Osteoblast (primary cell): ENCODE results near the gene S100A3. TPM values are rescaled to one million over a fixed set of nuclear protein-coding genes. Genes with fewer than 3 reads are reported as not detected.
A peak's percentile ranks its signal among the peaks of the same experiment; 100 is the strongest.

Experiments
- DNase-seq: peaks from one replicate; pipeline ENCODE4 v3.0.0; 2011; ENCODE audit warnings: low spot score, mixed read lengths; ENCODE audit not compliant: insufficient read length; ENCODE audit errors: missing footprints
- H2AFZ ChIP-seq: 2 replicates; pipeline ENCODE4 v1.6.0; 2011; ENCODE audit warnings: mild to moderate bottlenecking, low read length
- H3K27ac ChIP-seq: 2 replicates; pipeline ENCODE4 v1.5.1; 2011; ENCODE audit warnings: mild to moderate bottlenecking, low read depth, low read length, moderate library complexity
- H3K27me3 ChIP-seq: 2 replicates; pipeline ENCODE4 v1.6.0; 2012; ENCODE audit warnings: mild to moderate bottlenecking, control low read depth, inconsistent platforms, low read length, moderate library complexity; ENCODE audit not compliant: insufficient read depth
- H3K36me3 ChIP-seq: 2 replicates; pipeline ENCODE4 v1.5.1; 2011; ENCODE audit warnings: mild to moderate bottlenecking, low read length, control low read depth, moderate library complexity; ENCODE audit not compliant: insufficient read depth
- H3K4me1 ChIP-seq: 2 replicates; pipeline ENCODE4 v1.5.1; 2011; ENCODE audit warnings: mild to moderate bottlenecking, low read length, control low read depth, moderate library complexity; ENCODE audit not compliant: insufficient read depth
- H3K4me2 ChIP-seq: 2 replicates; pipeline ENCODE4 v1.6.0; 2011; ENCODE audit warnings: mild to moderate bottlenecking, low read length; ENCODE audit not compliant: insufficient read depth
- H3K4me3 ChIP-seq: fragments of 200-600 bp; sonication (generic); 3 replicates; pipeline ENCODE4 v1.5.1; 2012; ENCODE audit warnings: mild to moderate bottlenecking, low read length, inconsistent platforms; ENCODE audit not compliant: insufficient read depth
- H3K79me2 ChIP-seq: 2 replicates; pipeline ENCODE4 v1.6.0; 2012; ENCODE audit warnings: mild to moderate bottlenecking, low read length, control low read depth, inconsistent platforms; ENCODE audit not compliant: insufficient read depth
- H3K9me3 ChIP-seq: 2 replicates; pipeline ENCODE4 v1.5.1; 2011; ENCODE audit warnings: low read depth, low read length, control low read depth
- H4K20me1 ChIP-seq: 2 replicates; pipeline ENCODE4 v1.6.0; 2012; ENCODE audit warnings: mild to moderate bottlenecking, low read length, control low read depth; ENCODE audit not compliant: insufficient read depth
- total RNA-seq: library from RNA; depleted of rRNA; stranded (reverse); fragments of >200 nt; gene quantifications from 2 replicates; pipeline ENCODE4 v1.2.3, GENCODE V29; 2012
- TF ChIP-seq, protein P1 (sequence below): IDR thresholded peaks from 2 replicates; pipeline ENCODE4 v1.5.1; 2011; ENCODE audit warnings: mild to moderate bottlenecking, low read depth, low read length, moderate library complexity; ENCODE audit errors: extremely low read depth

Gene S100A3
- total RNA-seq, 1 donor = 7.6 TPM

DNA sequence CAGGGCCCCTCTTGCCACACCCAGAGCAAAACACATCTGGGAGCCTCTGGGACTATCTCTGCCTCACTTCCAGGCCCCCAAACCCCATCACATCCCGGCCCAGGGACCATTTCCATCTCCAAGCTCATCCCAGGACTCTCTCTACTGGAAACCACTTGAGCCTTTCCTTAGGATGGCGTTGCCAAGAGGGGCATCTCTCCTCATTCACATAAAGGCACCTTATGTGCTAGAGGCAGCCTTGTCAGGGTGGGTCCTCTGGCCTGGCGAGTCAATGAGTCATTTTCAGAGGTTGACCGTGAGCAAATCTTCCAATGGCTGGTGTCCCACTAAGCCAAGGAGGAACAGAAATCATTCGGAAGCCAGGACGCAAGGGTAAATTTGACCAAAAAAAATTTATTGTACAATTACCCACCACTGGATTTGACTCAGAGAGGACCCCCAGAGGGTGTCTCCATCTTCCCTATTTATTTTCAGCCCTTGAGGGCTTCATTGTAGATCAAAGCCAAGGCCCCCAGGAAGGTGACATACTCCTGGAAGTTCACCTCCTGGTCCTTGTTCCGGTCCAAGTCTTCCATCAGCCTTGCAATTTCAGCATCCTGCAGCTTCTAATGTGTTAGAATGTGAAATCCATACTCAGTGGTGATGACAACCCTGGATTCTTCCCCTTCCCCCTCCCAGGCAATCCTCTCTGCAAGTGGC is 14.7 kb downstream of the S100A3 start:
- Histone ChIP-seq H2AFZ (no peak overlapping the region), H3K27me3 (no peaks in the 10 kb centered on the region), H3K9me3 (no peaks in the 10 kb centered on the region), H3K4me1 (peaks cover 35% of the 10 kb centered on the region), H3K27ac (peak overlapping the region; percentile 94), H3K79me2 (peaks cover 19% of the 10 kb centered on the region), H3K4me3 (peak overlapping the region; percentile 85), H3K4me2 (peak overlapping the region; percentile 92), H3K36me3 (peaks cover 4% of the 10 kb centered on the region), H4K20me1 (peaks cover 8% of the 10 kb centered on the region)
- TF ChIP-seq, protein P1, sequence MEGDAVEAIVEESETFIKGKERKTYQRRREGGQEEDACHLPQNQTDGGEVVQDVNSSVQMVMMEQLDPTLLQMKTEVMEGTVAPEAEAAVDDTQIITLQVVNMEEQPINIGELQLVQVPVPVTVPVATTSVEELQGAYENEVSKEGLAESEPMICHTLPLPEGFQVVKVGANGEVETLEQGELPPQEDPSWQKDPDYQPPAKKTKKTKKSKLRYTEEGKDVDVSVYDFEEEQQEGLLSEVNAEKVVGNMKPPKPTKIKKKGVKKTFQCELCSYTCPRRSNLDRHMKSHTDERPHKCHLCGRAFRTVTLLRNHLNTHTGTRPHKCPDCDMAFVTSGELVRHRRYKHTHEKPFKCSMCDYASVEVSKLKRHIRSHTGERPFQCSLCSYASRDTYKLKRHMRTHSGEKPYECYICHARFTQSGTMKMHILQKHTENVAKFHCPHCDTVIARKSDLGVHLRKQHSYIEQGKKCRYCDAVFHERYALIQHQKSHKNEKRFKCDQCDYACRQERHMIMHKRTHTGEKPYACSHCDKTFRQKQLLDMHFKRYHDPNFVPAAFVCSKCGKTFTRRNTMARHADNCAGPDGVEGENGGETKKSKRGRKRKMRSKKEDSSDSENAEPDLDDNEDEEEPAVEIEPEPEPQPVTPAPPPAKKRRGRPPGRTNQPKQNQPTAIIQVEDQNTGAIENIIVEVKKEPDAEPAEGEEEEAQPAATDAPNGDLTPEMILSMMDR = no peak
- peak; percentile 82 for DNase-seq

DNA sequence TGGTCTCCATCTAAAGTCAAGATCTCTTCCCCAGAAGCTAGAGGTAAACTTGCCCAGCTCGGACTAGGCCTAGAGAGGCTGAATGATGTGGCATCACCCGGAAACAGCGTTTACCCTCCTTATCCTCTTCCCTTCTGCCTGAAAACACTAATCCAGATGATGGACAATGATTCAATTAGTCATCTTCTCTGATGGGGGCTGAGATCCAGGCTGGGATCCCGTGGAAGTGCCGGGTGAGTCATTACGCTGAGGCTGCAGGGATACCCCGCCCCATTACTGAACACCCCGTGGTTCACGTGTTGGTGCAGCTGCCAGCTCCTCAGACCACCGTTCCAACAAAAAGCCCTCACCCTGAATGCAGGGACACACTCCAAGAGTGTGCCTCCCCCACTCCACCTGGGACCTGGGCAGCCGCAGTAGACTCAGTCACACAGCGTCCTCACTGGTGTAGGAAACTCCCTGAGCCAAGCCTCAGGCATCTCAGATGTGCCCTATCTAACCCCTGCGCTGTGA is 15.3 kb downstream of the S100A3 start:
- H4K20me1 ChIP-seq = peaks cover 8% of the 10 kb centered on the region
- H3K4me2 ChIP-seq = peak overlapping the region; percentile 92
- peak overlapping the region; percentile 94 for H3K27ac ChIP-seq
- peaks cover 4% of the 10 kb centered on the region for H3K36me3 ChIP-seq
- H3K9me3 ChIP-seq = no peaks in the 10 kb centered on the region
- no peaks in the 10 kb centered on the region for H3K27me3 ChIP-seq
- peak overlapping the region; percentile 85 for H3K4me3 ChIP-seq
- peak; percentile 99 for DNase-seq
- H3K79me2 ChIP-seq = peaks cover 19% of the 10 kb centered on the region
- TF ChIP-seq, protein P1 = no peak
- peak overlapping the region; percentile 78 for H2AFZ ChIP-seq
- H3K4me1 ChIP-seq = peaks cover 35% of the 10 kb centered on the region

DNA sequence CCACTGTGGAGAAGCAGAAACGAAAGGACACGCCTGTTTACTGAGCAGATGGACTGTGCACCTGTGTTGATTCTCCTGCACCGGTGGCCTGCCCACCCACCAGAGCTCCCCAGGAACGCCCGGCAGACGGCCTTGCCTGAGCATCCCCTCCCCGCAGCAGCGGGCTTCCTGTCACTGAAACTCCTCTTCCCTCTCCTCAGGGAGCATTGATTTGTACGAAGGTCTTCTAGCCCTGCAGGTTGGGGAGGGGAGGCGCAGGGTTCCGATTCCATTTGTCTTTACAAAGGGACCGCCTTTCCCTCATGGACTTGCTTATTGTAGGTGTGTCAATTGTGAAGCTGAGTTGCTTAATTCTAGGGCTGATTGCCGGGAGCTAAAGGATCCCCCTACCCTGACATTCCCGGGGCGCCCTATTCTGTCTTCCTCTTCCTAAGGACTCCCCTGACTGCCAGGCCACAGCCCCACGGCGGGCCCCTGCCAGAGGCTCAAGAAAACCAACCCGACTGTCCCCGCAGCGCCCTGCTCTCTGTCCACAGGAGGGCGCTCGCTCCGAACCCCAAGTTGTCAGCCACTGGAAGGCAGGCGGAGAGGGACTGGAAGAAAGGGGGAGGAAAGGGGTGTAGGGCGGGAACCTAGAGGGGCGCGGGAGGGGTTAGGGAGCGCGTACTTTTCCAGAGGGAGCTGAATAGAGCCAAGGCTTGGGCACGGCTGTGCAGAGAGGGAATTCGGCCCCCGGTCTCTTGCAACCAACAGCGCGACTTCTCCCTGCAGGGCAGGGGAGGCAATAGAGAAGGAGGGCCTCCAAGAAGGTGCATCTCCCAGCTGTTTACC is 16.1 kb downstream of the S100A3 start:
- Histone ChIP-seq H3K9me3 (no peaks in the 10 kb centered on the region), H3K27ac (peak overlapping the region; percentile 94), H3K4me3 (peak overlapping the region; percentile 85), H3K4me2 (peak overlapping the region; percentile 92), H3K4me1 (peaks cover 35% of the 10 kb centered on the region), H4K20me1 (peaks cover 8% of the 10 kb centered on the region), H3K27me3 (no peaks in the 10 kb centered on the region), H3K36me3 (peaks cover 4% of the 10 kb centered on the region), H2AFZ (peak overlapping the region; percentile 78), H3K79me2 (peaks cover 19% of the 10 kb centered on the region)
- TF ChIP-seq, protein P1 = peak; percentile 88
- DNase-seq = peak; percentile 98

DNA sequence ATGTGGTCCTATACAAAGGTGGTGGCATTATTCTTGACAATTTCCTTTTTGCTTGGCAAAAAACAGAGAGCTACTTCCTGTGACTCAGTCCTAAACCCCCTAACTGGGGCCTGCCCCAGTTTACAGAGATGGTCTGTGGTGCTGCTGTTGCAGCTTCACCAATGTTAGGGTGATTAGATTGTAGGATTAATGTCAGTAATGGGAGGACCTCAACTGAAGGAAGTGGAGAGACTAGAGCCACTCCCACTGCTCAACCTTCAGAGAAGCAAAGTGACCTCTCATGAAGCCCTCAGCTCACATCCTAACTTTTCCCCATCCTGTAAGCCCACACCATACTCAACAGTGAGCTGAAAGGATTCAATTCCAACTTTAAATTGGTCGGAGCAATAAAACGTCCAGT is 16.9 kb downstream of the S100A3 start:
- peaks cover 8% of the 10 kb centered on the region for H4K20me1 ChIP-seq
- no peaks in the 10 kb centered on the region for H3K27me3 ChIP-seq
- DNase-seq = peak; percentile 58
- no peak overlapping the region for H2AFZ ChIP-seq
- peak overlapping the region; percentile 94 for H3K27ac ChIP-seq
- peaks cover 4% of the 10 kb centered on the region for H3K36me3 ChIP-seq
- no peak overlapping the region for H3K4me2 ChIP-seq
- no peak overlapping the region for H3K4me3 ChIP-seq
- TF ChIP-seq, protein P1 = no peak
- H3K4me1 ChIP-seq = peaks cover 37% of the 10 kb centered on the region
- H3K79me2 ChIP-seq = peaks cover 19% of the 10 kb centered on the region
- no peaks in the 10 kb centered on the region for H3K9me3 ChIP-seq
